Epithelial cell of esophagus (primary cell): ENCODE results near the gene SS18L1.

ENCODE experiments used
- DNase-seq: peaks from one replicate; pipeline ENCODE4 v3.0.0; 2010; ENCODE audit warnings: low read depth
- H3K4me3 ChIP-seq: 2 replicates; pipeline ENCODE4 v1.5.1; 2011; ENCODE audit warnings: mild to moderate bottlenecking, low read length, control low read depth
- TF ChIP-seq, protein P1 (sequence below): IDR thresholded peaks from 2 replicates; pipeline ENCODE4 v1.5.1; 2011; ENCODE audit warnings: low read depth, mild to moderate bottlenecking, low read length, control low read depth, inconsistent platforms; ENCODE audit not compliant: insufficient read depth; ENCODE audit errors: missing control alignments

The SS18L1 gene

DNA sequence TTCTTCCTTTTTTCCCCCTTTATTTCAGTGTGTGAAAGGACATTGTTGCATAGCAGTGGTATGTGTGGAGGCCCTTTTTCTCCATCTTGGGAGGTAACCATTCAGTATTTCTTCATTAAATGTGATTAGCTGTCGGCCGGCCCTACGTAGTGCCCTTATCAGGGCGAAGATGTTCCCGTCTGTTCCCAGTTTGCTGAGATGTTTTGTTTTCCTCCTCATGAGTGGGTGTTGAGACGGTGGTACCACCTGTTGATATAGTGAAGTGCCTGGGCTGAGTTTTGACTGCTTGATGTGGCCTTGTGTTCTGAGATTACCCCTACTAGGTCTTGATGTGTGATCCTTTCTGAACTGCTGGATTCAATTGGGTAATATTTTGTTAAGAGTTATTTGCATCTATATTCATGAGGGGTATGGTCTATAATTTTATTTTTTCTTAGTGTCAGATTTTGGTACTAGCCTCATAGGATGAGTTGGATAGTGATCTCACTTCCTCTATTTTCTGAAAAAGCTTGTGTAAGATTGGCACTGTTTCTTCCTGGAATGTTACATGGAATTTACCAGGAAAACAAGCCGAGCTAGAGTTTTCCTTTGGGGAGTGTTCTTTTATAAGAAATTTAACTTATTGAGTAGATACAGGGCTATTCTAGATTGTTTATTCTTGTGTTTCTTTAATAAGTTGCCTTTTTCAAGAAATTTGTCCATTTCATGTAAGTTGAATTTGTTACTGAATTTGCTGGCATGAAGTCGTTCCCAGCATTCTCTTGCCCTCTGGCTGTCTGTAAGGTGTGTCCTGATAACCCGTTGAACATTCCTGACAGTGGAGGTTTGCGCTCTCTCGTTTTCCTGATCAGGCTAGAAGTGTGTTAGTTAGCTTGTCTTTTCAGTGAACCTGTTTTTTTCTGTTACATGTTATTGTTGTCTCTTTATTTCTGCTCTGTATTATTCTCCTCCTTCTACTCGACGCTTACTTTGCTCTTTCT, 43.6 kb downstream of the SS18L1 start:
- TF ChIP-seq, protein P1, sequence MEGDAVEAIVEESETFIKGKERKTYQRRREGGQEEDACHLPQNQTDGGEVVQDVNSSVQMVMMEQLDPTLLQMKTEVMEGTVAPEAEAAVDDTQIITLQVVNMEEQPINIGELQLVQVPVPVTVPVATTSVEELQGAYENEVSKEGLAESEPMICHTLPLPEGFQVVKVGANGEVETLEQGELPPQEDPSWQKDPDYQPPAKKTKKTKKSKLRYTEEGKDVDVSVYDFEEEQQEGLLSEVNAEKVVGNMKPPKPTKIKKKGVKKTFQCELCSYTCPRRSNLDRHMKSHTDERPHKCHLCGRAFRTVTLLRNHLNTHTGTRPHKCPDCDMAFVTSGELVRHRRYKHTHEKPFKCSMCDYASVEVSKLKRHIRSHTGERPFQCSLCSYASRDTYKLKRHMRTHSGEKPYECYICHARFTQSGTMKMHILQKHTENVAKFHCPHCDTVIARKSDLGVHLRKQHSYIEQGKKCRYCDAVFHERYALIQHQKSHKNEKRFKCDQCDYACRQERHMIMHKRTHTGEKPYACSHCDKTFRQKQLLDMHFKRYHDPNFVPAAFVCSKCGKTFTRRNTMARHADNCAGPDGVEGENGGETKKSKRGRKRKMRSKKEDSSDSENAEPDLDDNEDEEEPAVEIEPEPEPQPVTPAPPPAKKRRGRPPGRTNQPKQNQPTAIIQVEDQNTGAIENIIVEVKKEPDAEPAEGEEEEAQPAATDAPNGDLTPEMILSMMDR: no peak
- H3K4me3 ChIP-seq: no peak overlapping the region
- DNase-seq: peak; percentile 21

DNA sequence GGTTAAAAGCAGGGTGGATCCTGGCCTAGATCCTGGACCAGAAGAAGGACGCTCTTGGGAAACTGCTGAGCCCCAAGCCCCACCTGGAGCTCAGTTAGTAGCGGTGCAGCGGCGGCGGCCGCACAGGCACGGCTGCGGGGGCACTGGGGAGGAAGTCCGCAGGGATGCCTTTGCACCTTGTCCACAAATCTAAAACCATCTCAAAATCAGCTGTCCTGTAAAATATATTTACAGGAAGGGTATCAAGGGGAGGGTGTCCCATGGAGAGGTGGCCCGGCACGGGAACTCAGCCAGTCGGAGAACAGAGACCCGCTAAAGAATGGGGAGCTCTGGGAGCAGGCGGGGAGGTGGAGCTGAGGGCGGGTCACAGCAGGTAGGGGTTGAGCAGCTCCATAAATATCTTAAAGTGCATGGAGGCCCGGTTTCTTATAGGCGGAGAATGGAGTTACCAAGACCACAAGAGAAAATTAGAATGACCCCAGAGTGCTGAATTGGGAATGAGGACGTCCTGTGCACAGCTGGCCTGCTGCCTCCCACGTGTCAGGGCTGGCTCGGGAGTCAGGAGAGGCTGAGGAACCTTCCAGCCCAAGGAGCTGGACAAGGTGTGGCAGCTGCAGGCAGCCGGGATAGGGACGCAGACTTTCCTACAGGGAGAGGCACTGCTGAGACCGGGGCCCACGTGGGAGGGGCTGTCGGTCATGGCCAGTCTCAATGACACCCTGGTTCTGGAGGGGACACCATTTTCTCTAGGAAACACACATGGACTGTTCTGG, 47.3 kb downstream of the SS18L1 start:
- TF ChIP-seq, protein P1: no peak
- DNase-seq: no peak
- no peak overlapping the region for H3K4me3 ChIP-seq

DNA sequence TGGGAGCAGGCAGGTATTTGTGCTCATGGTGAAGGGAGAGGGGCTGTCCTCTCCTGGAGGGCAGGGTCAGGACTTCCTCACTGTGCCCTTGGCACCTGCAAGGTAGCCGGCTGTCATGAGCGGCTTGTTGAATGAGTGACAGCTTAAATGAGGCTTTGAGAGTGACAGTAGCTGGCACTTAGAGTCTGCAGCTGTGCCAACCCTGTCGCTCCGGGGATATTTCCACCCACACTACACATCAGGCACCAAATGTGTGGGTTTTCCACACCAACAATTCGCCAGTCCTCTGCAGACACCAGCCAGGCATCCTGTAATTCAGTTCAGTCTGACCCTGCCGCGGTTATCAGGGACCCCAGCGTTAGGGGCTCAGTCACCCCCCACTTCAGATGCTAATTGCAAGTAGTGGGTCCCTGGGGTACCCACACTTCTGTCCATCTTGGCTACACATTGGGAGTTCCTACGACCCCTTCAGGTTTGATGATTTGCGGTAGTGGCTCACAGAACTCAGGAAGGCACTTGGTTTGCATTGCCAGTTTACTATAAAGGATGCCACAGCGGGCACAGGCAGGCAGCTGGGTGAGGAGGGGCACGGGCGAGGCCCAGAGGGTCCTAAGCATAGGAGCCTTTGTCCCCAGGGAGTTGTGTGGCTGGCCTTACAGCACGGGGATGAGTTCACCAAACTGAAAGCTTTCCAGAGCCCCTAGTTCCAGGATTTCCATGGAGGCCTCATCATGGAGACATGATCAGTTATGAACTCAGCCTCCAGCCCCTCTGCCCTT, 48.4 kb downstream of the SS18L1 start:
- H3K4me3 ChIP-seq: no peak overlapping the region
- DNase-seq: no peak
- TF ChIP-seq, protein P1: no peak

DNA sequence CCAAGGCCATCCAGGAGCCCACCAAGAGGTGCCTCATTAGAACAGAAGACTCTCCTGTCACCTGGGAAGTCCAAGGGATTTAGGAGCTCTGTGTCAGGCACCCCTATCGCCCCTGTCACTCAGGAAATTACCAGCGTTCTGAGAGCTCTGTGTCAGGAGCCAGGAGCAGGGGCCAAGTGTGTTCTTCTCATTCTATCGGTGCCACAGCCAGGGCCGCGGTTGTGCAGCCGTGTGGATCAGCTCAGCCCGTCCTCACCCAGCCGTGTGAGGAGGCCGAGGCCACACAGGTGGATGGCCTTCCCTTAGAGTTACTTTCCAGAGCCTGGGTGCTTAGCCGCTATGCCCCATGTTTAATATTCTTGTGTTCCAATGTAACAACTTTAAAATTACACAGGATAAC, 49.1 kb downstream of the SS18L1 start:
- no peak for DNase-seq
- TF ChIP-seq, protein P1: no peak
- no peak overlapping the region for H3K4me3 ChIP-seq

DNA sequence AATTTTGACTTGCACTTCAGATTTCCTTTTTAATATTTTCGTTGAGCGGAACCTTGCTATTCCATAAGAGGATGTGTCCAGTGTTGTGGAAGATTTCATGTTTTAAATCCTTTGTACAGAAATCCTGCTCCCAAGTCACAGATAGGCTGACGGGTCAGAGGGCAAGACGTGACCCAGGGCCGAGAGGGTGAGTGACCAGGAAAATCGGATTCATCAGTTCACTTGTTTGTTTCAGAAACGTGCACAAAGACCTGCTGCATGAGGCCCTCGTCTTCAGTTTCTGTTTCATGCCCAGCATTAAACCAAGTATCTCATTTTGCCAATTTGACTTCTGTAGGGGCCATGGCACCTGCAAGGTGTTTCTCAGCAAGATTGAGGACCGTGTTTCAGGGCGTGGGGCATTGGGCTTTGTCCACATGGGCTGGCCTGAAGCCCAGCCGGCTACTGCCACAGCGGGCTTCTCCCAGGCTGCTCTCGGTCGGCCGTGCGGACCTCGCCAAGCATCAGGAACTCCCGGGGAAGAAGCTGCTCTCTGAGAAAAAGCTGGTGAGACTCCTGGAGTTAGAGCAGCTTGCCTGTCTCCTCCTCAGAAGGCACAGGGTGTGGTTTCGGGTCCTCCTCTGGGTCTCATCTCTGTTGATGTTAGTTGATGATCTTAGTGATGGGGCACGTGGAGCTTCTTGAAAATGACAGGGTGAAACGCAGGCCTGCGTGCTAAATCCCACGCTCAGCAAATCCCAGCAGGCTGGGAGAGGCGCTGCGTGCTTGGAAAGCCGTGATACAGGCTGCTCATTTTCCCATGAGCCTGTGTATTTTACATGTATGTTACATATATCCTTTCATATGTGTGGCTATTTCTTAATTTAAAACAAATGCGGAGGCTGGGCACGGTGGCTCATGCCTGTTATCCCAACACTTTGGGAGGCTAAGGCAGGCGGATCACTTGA, 49.8 kb downstream of the SS18L1 start:
- TF ChIP-seq, protein P1: no peak
- H3K4me3 ChIP-seq: no peak overlapping the region

DNA sequence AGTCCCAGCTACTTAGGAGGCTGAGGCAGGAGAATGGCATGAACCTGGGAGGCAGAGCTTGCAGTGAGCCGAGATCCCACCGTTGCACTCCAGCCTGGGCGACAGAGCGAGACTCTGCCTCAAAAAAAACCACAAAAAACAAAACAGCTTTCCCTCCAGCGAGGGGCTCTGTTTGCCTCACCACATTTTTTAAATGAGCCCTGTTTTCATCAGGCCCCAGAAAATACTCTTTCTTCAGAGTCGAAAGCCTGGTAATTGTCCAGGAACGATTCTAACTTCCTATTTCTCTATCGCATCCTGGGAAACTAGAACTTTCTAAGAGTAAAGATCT, 51.5 kb downstream of the SS18L1 start:
- DNase-seq: no peak
- no peak overlapping the region for H3K4me3 ChIP-seq
- TF ChIP-seq, protein P1: no peak

More for the DNA sequence above, 49.8 kb downstream of the SS18L1 start:
- no peak for DNase-seq
